Transverse colon (tissue), 3 donors: ENCODE measurements around the gene MAPKBP1.

Source experiments
- POLR2A ChIP-seq: fragments of 450-650 bp; IDR thresholded peaks from one replicate; pipeline ENCODE4 v1.6.1; 2016; ENCODE audit warnings: antibody characterized with exemption, mild to moderate bottlenecking, moderate library complexity
- TF ChIP-seq, protein P1 (sequence below), 5 experiments: fragments of 200-600 bp in 3 of 5; fragments of 450-650 bp in 2 of 5; sonication (generic) in 3 of 5; IDR thresholded peaks; 1 replicate in 2 of 5; 2 replicates in 3 of 5; pipeline ENCODE4 v1.5.1; 2016 to 2017; ENCODE audit warnings: antibody characterized with exemption in 5 of 5, inconsistent platforms in 3 of 5, mild to moderate bottlenecking in 2 of 5, moderate library complexity in 1 of 5

GRCh38 chr15:41778521-41778920 lies 4.2 kb downstream of the MAPKBP1 start:
- TF ChIP-seq, protein P1, sequence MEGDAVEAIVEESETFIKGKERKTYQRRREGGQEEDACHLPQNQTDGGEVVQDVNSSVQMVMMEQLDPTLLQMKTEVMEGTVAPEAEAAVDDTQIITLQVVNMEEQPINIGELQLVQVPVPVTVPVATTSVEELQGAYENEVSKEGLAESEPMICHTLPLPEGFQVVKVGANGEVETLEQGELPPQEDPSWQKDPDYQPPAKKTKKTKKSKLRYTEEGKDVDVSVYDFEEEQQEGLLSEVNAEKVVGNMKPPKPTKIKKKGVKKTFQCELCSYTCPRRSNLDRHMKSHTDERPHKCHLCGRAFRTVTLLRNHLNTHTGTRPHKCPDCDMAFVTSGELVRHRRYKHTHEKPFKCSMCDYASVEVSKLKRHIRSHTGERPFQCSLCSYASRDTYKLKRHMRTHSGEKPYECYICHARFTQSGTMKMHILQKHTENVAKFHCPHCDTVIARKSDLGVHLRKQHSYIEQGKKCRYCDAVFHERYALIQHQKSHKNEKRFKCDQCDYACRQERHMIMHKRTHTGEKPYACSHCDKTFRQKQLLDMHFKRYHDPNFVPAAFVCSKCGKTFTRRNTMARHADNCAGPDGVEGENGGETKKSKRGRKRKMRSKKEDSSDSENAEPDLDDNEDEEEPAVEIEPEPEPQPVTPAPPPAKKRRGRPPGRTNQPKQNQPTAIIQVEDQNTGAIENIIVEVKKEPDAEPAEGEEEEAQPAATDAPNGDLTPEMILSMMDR (IDR thresholded peaks at IDR 0.05), result no peak
- no peak for TF ChIP-seq POLR2A
